Measurements from ENCODE around the gene RWDD3.

Gene RWDD3

DNA sequence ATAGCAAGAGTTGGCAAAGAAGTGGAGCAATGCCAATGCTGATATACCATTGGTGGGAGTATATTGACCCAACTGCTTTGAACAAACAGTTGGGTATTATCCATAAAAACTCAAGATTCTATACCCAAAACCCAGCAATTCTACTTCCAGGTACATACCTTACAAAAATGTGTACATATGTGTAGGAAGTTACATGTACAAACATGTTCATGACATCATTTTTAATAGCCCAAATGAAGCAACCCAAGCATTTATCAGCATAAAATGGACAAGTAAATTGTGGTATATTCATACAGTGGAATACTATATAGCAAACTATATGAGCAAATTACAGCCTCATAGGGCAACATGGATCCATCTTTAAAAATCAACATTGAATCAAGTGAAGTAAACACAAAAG is 20.9 kb downstream of the RWDD3 start:
- no peaks in the 10 kb centered on the region for H3K9me3 ChIP-seq (ENCODE audit: control insufficient read depth, low read length)
- no peak overlapping the region for H2AFZ ChIP-seq
- H3K4me2 ChIP-seq (ENCODE audit: low read length), result no peak overlapping the region
- no peak overlapping the region for H3K9ac ChIP-seq
- TF ChIP-seq CTCF (IDR thresholded peaks at IDR 0.05), result no peak
- H3K4me1 ChIP-seq, result no peaks in the 10 kb centered on the region
- H3K36me3 ChIP-seq (ENCODE audit: control insufficient read depth, insufficient read depth, low read length), result no peaks in the 10 kb centered on the region
- no peaks in the 10 kb centered on the region for H3K79me2 ChIP-seq
- H3K4me3 ChIP-seq (ENCODE audit: low read depth, low read length), result no peak overlapping the region
- no peaks in the 10 kb centered on the region for H3K27me3 ChIP-seq (ENCODE audit: control insufficient read depth, insufficient read depth, low read length)
- H3K27ac ChIP-seq, result no peak overlapping the region

DNA sequence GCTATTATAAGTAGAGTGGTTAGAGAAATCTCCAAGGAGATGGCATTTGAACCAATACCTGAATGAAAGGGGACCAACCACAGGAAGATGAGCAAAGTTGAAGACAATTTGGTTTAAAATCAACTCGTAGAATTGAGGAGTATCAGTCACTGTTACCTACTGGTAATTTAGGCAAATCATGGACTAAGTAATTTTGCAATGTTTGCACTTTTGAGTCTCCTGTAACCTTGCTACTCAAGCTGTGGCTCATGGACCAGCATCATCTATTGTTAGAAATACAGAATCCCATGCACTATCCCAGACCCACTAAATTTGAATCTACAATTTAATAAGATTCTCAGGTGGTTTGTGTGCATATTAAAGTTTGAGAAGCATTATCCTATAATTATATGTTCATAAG is 21.8 kb downstream of the RWDD3 start:
- Histone ChIP-seq H2AFZ (no peak overlapping the region), H3K4me1 (no peaks in the 10 kb centered on the region), H3K27ac (no peak overlapping the region), H3K9me3 (ENCODE audit: control insufficient read depth, low read length) (no peaks in the 10 kb centered on the region), H3K4me3 (ENCODE audit: low read depth, low read length) (no peak overlapping the region), H3K4me2 (ENCODE audit: low read length) (no peak overlapping the region), H3K79me2 (no peaks in the 10 kb centered on the region), H3K36me3 (ENCODE audit: control insufficient read depth, insufficient read depth, low read length) (no peaks in the 10 kb centered on the region), H3K9ac (no peak overlapping the region), H3K27me3 (ENCODE audit: control insufficient read depth, insufficient read depth, low read length) (no peaks in the 10 kb centered on the region)
- TF ChIP-seq CTCF (IDR thresholded peaks at IDR 0.05), result no peak

DNA sequence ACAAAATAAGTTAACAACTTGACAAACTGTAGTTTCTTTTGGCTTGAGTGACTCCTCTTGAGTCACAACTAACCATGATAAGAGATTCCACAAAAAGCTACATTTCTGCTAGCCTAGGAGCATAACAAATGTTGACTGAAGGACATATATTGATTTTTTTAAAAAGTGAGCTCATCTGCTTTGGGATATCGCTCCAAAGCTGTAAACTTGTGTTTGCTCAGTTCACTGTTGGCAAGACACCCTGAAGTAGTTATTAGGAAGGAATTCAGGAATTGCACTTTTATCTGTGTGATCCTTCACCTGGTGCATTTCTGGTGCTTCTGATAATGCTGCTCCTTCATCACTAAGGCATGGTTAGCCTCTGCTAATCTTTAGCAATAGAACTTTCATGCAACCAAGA is 23.7 kb downstream of the RWDD3 start:
- H3K79me2 ChIP-seq, result no peaks in the 10 kb centered on the region
- H3K9me3 ChIP-seq (ENCODE audit: control insufficient read depth, low read length), result no peaks in the 10 kb centered on the region
- H3K4me3 ChIP-seq (ENCODE audit: low read depth, low read length), result no peak overlapping the region
- H2AFZ ChIP-seq, result no peak overlapping the region
- H3K36me3 ChIP-seq (ENCODE audit: control insufficient read depth, insufficient read depth, low read length), result no peaks in the 10 kb centered on the region
- H3K27me3 ChIP-seq (ENCODE audit: control insufficient read depth, insufficient read depth, low read length), result no peaks in the 10 kb centered on the region
- TF ChIP-seq CTCF (IDR thresholded peaks at IDR 0.05), result no peak
- no peak overlapping the region for H3K9ac ChIP-seq
- H3K4me1 ChIP-seq, result no peaks in the 10 kb centered on the region
- no peak overlapping the region for H3K4me2 ChIP-seq (ENCODE audit: low read length)
- no peak overlapping the region for H3K27ac ChIP-seq

- no peaks in the 10 kb centered on the region for H3K79me2 ChIP-seq
- no peaks in the 10 kb centered on the region for H3K9me3 ChIP-seq (ENCODE audit: control insufficient read depth, low read length)
- no peak overlapping the region for H3K4me2 ChIP-seq (ENCODE audit: low read length)
- H3K27me3 ChIP-seq (ENCODE audit: control insufficient read depth, insufficient read depth, low read length), result no peaks in the 10 kb centered on the region
- no peaks in the 10 kb centered on the region for H3K4me1 ChIP-seq
- no peak overlapping the region for H3K9ac ChIP-seq
- H3K4me3 ChIP-seq (ENCODE audit: low read depth, low read length), result no peak overlapping the region
- no peak overlapping the region for H3K27ac ChIP-seq
- TF ChIP-seq CTCF (IDR thresholded peaks at IDR 0.05), result no peak
- no peaks in the 10 kb centered on the region for H3K36me3 ChIP-seq (ENCODE audit: control insufficient read depth, insufficient read depth, low read length)
- H2AFZ ChIP-seq, result no peak overlapping the region
Measured at GRCh38 chr1:95259245-95259644, 25.2 kb downstream of the RWDD3 start.

DNA sequence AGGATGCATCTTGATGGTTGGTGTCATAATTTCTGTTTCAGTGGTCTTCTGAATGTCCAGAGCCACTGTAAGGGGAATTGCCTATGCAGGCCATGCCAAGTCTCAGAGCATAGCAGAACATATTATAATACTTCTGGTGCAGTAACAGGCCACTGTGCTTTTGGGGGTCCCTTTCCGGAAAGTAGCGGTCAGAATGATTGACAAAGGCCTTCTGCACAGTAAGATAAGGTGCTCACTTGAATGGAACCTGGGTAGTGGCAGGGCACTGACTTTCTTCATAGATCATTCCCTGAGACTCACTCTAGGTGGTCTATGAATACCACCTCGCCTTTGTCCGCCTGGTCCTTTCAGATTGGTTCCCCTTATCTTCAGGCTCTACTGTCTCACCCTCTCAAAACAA is 28.9 kb downstream of the RWDD3 start:
- Histone ChIP-seq H3K79me2 (no peaks in the 10 kb centered on the region), H3K27ac (no peak overlapping the region), H3K9ac (no peak overlapping the region), H3K36me3 (ENCODE audit: control insufficient read depth, insufficient read depth, low read length) (no peaks in the 10 kb centered on the region), H3K9me3 (ENCODE audit: control insufficient read depth, low read length) (no peaks in the 10 kb centered on the region), H2AFZ (no peak overlapping the region), H3K4me3 (ENCODE audit: low read depth, low read length) (no peak overlapping the region), H3K4me1 (no peaks in the 10 kb centered on the region), H3K4me2 (ENCODE audit: low read length) (no peak overlapping the region), H3K27me3 (ENCODE audit: control insufficient read depth, insufficient read depth, low read length) (no peaks in the 10 kb centered on the region)
- TF ChIP-seq CTCF (IDR thresholded peaks at IDR 0.05), result no peak
